Stimulated activated CD4-positive, alpha-beta T cell treated with anti-CD3 and anti-CD28 coated beads, Interleukin-2, amount 100 ng/mL, for 48 hours (primary cell): ENCODE data around the gene LDB1.

Experiments used
- DNase-seq, 2 donors: peaks; one replicate each; pipeline ENCODE4 v3.0.0-alpha.2; 2020

The LDB1 gene

GRCh38 chr10:102134416-102134815, 14.2 kb upstream of the LDB1 start:
- no peak for DNase-seq

GRCh38 chr10:102133373-102134195, 13.4 kb upstream of the LDB1 start:
- peak; percentile 53 to 60 for DNase-seq

GRCh38 chr10:102132563-102133372, 12.6 kb upstream of the LDB1 start, which contains the start of gene PPRC1:
PPRC1 (plus strand) TSS chr10:102133040; CDS start chr10:102133069, 29 bp downstream.
- DNase-seq, result peak; percentile 93 to 94

- no peak for DNase-seq
Measured at GRCh38 chr10:102132193-102132562, 12.0 kb upstream of the LDB1 start.

GRCh38 chr10:102131286-102132170, 11.4 kb upstream of the LDB1 start:
- DNase-seq, result no peak

GRCh38 chr10:102123223-102123622, 3.1 kb upstream of the LDB1 start:
- no peak for DNase-seq

GRCh38 chr10:102122450-102122849, 2.3 kb upstream of the LDB1 start:
- no peak for DNase-seq

- no peak for DNase-seq
Measured at GRCh38 chr10:102121739-102122372, 1.7 kb upstream of the LDB1 start.

- DNase-seq, result no peak
Measured at GRCh38 chr10:102120991-102121738, 997 bp upstream of the LDB1 start.

GRCh38 chr10:102119417-102120141, 589 bp downstream of the LDB1 start:
- peak; percentile 41 to 42 for DNase-seq

GRCh38 chr10:102118867-102119266, 1.3 kb downstream of the LDB1 start:
- DNase-seq, result no peak

- peak; percentile 42 to 47 for DNase-seq
Measured at GRCh38 chr10:102117391-102118159, 2.6 kb downstream of the LDB1 start.

- no peak for DNase-seq
Measured at GRCh38 chr10:102116656-102117055, 3.5 kb downstream of the LDB1 start.

GRCh38 chr10:102115775-102116174, 4.4 kb downstream of the LDB1 start:
- no peak for DNase-seq

- peak; percentile 82 to 85 for DNase-seq
Measured at GRCh38 chr10:102114861-102115618, 5.1 kb downstream of the LDB1 start.

- no peak for DNase-seq
Measured at GRCh38 chr10:102113956-102114857, 6.0 kb downstream of the LDB1 start.

GRCh38 chr10:102113261-102113955, 6.8 kb downstream of the LDB1 start:
- no peak for DNase-seq
